ENCODE measurements around the gene PTGFRN. TPM values are rescaled to one million over a fixed set of nuclear protein-coding genes. Genes with fewer than 3 reads are reported as not detected.

PTGFRN gene
- total RNA-seq, 1 experiment from 2014 or later: 57.4 TPM

DNA sequence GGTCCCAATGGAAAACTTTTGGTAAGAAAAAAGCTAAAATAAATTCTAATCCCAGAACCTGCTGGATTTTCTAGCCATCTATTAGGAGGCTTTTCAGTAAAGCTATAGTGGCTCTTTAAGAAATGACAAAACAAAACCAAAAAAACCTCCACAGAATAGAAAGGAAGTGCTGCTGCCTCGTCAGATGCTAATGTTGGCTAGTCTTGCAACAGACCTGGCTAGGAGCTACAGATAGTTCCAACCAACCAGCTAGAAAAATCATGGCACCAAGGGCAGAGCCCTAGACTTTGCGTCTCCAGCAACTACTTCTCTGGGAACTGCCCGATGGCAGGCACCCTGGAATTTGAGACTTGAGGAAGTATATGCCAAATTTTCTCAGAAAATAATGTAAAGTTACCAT is 99.4 kb downstream of the PTGFRN start:
- Histone ChIP-seq H3K4me3 (ENCODE audit: low read length) (no peak overlapping the region), H2AFZ (ENCODE audit: low read length) (no peak overlapping the region), H3K4me1 (ENCODE audit: insufficient read depth, low read length) (peaks cover 15% of the 10 kb centered on the region), H3F3A (ENCODE audit: low read length, unreplicated experiment) (no peaks in the 10 kb centered on the region), H3K4me2 (ENCODE audit: low read length) (no peak overlapping the region), H3K79me2 (ENCODE audit: low read length) (no peaks in the 10 kb centered on the region), H3K36me3 (ENCODE audit: low read depth, low read length) (no peaks in the 10 kb centered on the region), H3K9ac (ENCODE audit: low read length) (no peak overlapping the region), H3K9me3 (ENCODE audit: low read length) (no peaks in the 10 kb centered on the region), H4K20me1 (ENCODE audit: low read length) (no peaks in the 10 kb centered on the region), H3K27me3 (ENCODE audit: low read length) (no peaks in the 10 kb centered on the region), H3K27ac (ENCODE audit: low read length) (no peak overlapping the region), H3K9me2 (replicated peaks; ENCODE audit: low read length) (no peaks in the 10 kb centered on the region)
- DNase-seq (no peak), ATAC-seq (no peak)
- intact Hi-C loops (cut with micrococcal nuclease): no loop called here
- TF ChIP-seq, protein P1, sequence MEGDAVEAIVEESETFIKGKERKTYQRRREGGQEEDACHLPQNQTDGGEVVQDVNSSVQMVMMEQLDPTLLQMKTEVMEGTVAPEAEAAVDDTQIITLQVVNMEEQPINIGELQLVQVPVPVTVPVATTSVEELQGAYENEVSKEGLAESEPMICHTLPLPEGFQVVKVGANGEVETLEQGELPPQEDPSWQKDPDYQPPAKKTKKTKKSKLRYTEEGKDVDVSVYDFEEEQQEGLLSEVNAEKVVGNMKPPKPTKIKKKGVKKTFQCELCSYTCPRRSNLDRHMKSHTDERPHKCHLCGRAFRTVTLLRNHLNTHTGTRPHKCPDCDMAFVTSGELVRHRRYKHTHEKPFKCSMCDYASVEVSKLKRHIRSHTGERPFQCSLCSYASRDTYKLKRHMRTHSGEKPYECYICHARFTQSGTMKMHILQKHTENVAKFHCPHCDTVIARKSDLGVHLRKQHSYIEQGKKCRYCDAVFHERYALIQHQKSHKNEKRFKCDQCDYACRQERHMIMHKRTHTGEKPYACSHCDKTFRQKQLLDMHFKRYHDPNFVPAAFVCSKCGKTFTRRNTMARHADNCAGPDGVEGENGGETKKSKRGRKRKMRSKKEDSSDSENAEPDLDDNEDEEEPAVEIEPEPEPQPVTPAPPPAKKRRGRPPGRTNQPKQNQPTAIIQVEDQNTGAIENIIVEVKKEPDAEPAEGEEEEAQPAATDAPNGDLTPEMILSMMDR (conservative IDR thresholded peaks at IDR 0.05; ENCODE audit: low read depth, low read length): no peak
- TF ChIP-seq EZH2 (IDR thresholded peaks at IDR 0.05; ENCODE audit: low read length, unreplicated experiment) (no peak), EZH2phosphoT487 (IDR thresholded peaks at IDR 0.05; ENCODE audit: borderline replicate concordance, low read length) (no peak)
- ChIA-PET POLR2A (ENCODE audit: unreplicated experiment) (no interaction called here), CTCF (interaction anchor here (0.6 kb wide), 1 partner anchor 989 kb away, joined by 3 read pairs; no protein-coding TSS in a partner anchor)
- no TSS peak for BruUV-seq (replicated peaks)

DNA sequence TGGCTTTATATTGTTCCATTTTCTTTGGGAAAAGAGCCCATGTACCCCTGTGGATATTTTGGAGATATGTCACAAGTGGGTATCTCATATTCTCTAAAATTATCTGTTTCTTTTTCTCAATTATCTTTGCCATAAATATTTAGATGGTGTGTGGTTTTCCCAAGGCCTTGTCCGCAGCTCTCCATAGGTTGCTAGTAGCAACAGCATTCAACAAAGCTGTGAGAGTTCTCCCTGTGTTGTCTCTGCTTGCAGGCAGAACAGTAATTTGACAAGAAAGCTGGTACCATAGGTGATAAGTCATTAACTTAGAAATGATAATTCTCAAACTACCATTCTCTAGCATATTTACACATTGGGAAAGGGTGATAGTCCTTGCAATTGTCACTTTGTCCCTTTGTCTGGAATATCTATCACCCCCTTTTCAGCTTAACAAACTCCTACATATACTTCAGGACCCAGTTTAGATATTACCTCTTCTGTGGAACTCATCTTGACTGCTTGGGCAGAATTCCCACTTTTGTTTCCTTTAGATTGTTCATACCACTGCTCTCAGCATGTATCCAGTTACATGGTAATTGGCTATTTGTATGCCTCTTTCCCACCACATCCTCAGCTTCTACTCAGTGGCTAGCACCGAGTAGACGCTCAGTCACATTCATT is 100.7 kb downstream of the PTGFRN start:
- H3K36me3 ChIP-seq (ENCODE audit: low read depth, low read length): no peaks in the 10 kb centered on the region
- no peaks in the 10 kb centered on the region for H3K9me2 ChIP-seq (replicated peaks; ENCODE audit: low read length)
- intact Hi-C loops (cut with micrococcal nuclease): no loop called here
- no peaks in the 10 kb centered on the region for H3K27me3 ChIP-seq (ENCODE audit: low read length)
- ATAC-seq (no peak), DNase-seq (no peak)
- no peaks in the 10 kb centered on the region for H3F3A ChIP-seq (ENCODE audit: low read length, unreplicated experiment)
- H3K27ac ChIP-seq (ENCODE audit: low read length): no peak overlapping the region
- no peak overlapping the region for H3K4me2 ChIP-seq (ENCODE audit: low read length)
- H3K9ac ChIP-seq (ENCODE audit: low read length): no peak overlapping the region
- peaks cover 18% of the 10 kb centered on the region for H3K4me1 ChIP-seq (ENCODE audit: insufficient read depth, low read length)
- H4K20me1 ChIP-seq (ENCODE audit: low read length): no peaks in the 10 kb centered on the region
- no peak overlapping the region for H3K4me3 ChIP-seq (ENCODE audit: low read length)
- H3K79me2 ChIP-seq (ENCODE audit: low read length): no peaks in the 10 kb centered on the region
- H2AFZ ChIP-seq (ENCODE audit: low read length): no peak overlapping the region
- ChIA-PET CTCF (no interaction called here), POLR2A (ENCODE audit: unreplicated experiment) (no interaction called here)
- TF ChIP-seq, protein P1 (conservative IDR thresholded peaks at IDR 0.05; ENCODE audit: low read depth, low read length): no peak
- TF ChIP-seq EZH2 (IDR thresholded peaks at IDR 0.05; ENCODE audit: low read length, unreplicated experiment): no peak
- no peak for TF ChIP-seq EZH2phosphoT487 (IDR thresholded peaks at IDR 0.05; ENCODE audit: borderline replicate concordance, low read length)
- H3K9me3 ChIP-seq (ENCODE audit: low read length): no peaks in the 10 kb centered on the region
- BruUV-seq (replicated peaks): no TSS peak

DNA sequence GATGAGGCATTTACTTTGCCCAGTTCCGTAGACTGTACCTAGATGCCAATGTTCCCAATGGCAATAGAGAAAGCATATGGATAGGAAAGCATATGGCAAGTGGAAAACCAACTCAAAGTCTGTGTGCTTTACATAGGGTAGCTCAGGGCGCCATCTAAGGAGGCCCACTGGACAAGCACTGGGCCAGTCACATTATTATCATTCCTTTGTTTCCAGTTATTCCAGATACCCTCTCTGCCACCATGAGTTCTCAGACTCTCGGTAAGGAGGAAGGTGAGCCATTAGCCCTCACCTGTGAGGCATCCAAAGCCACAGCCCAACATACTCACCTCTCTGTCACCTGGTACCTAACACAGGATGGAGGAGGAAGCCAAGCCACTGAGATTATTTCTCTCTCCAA is 101.6 kb downstream of the PTGFRN start:
- Histone ChIP-seq H2AFZ (ENCODE audit: low read length) (no peak overlapping the region), H3K27me3 (ENCODE audit: low read length) (no peaks in the 10 kb centered on the region), H3K4me3 (ENCODE audit: low read length) (no peak overlapping the region), H3F3A (ENCODE audit: low read length, unreplicated experiment) (no peaks in the 10 kb centered on the region), H3K36me3 (ENCODE audit: low read depth, low read length) (no peaks in the 10 kb centered on the region), H3K9me3 (ENCODE audit: low read length) (no peaks in the 10 kb centered on the region), H3K4me2 (ENCODE audit: low read length) (no peak overlapping the region), H3K79me2 (ENCODE audit: low read length) (no peaks in the 10 kb centered on the region), H3K4me1 (ENCODE audit: insufficient read depth, low read length) (peaks cover 18% of the 10 kb centered on the region), H3K9me2 (replicated peaks; ENCODE audit: low read length) (no peaks in the 10 kb centered on the region), H4K20me1 (ENCODE audit: low read length) (no peaks in the 10 kb centered on the region), H3K9ac (ENCODE audit: low read length) (no peak overlapping the region), H3K27ac (ENCODE audit: low read length) (no peak overlapping the region)
- CTCF ChIA-PET: no interaction called here
- BruUV-seq (replicated peaks): no TSS peak
- TF ChIP-seq EZH2 (IDR thresholded peaks at IDR 0.05; ENCODE audit: low read length, unreplicated experiment) (no peak), EZH2phosphoT487 (IDR thresholded peaks at IDR 0.05; ENCODE audit: borderline replicate concordance, low read length) (no peak)
- TF ChIP-seq, protein P1 (conservative IDR thresholded peaks at IDR 0.05; ENCODE audit: low read depth, low read length): no peak
- ATAC-seq (no peak), DNase-seq (no peak)
- POLR2A ChIA-PET (ENCODE audit: unreplicated experiment): no interaction called here
- intact Hi-C loops (cut with micrococcal nuclease): no loop called here
